Glutamatergic neuron (in vitro differentiated cells): Measurements from ENCODE around the gene GHR. TPM values are rescaled to one million over a fixed set of nuclear protein-coding genes. Genes with fewer than 3 reads are reported as not detected.

Experiments used
- DNase-seq: peaks from one replicate; pipeline ENCODE4 v3.0.0; 2022
- H3K27ac Mint-ChIP-seq: one replicate; pipeline ENCODE4 v1.8.0; 2020; ENCODE audit warnings: mild to moderate bottlenecking, mixed read lengths, inconsistent platforms; ENCODE audit not compliant: unreplicated experiment
- H3K27me3 Mint-ChIP-seq: one replicate; pipeline ENCODE4 v1.8.0; 2020; ENCODE audit warnings: mild to moderate bottlenecking, moderate library complexity, mixed read lengths, inconsistent platforms; ENCODE audit not compliant: unreplicated experiment
- H3K36me3 Mint-ChIP-seq: one replicate; pipeline ENCODE4 v1.8.0; 2020; ENCODE audit warnings: mild to moderate bottlenecking, mixed read lengths, inconsistent platforms; ENCODE audit not compliant: unreplicated experiment
- H3K4me1 Mint-ChIP-seq: one replicate; pipeline ENCODE4 v1.8.0; 2020; ENCODE audit warnings: mild to moderate bottlenecking, low read depth, mixed read lengths, inconsistent platforms; ENCODE audit not compliant: unreplicated experiment
- H3K4me3 Mint-ChIP-seq: one replicate; pipeline ENCODE4 v1.8.0; 2020; ENCODE audit warnings: mild to moderate bottlenecking, mixed read lengths, inconsistent platforms; ENCODE audit not compliant: unreplicated experiment
- H3K9me3 Mint-ChIP-seq: one replicate; pipeline ENCODE4 v1.8.0; 2020; ENCODE audit warnings: mild to moderate bottlenecking, moderate library complexity, mixed read lengths, inconsistent platforms; ENCODE audit not compliant: unreplicated experiment
- total RNA-seq: library from RNA; stranded (reverse); fragmentation: NEBNext Ultra II Directional; extraction: Animal tissue kit (Norgen Biotek cat#: 25700); gene quantifications from one replicate; pipeline ENCODE4 v1.2.1, GENCODE V29; 2021; ENCODE audit not compliant: unreplicated experiment
- TF ChIP-seq, protein P1 (sequence below): fragments of 200-600 bp; sonication (generic); IDR thresholded peaks from one replicate; pipeline ENCODE4 v1.5.0; 2021; ENCODE audit not compliant: partially characterized antibody, unreplicated experiment

GHR gene
- total RNA-seq, 1 donor from 2014 or later: not detected

DNA sequence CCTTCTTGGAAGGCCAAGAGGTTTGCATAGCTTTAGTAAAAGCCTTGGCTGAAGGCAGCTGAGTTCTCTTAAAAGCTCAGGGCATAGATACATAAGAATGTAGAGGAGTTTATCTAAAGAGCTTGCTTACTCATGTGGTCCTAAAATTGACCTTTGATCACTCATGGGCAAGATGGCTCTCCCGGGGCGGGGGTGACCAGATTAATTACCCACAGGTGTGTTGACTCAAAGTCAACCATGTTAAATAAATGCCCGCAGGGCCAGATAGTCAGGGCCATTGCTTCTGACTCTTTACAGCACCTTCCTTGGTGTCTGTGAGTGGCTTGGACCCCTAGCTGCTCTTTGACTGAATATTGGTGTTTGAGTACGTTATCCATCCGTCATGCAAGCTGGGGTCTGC, 33.1 kb upstream of the GHR start:
- Mint-ChIP-seq H3K4me1 (no peaks in the 10 kb centered on the region), H3K9me3 (peaks cover 3% of the 10 kb centered on the region), H3K4me3 (no peak overlapping the region), H3K36me3 (no peaks in the 10 kb centered on the region), H3K27ac (no peak overlapping the region), H3K27me3 (no peaks in the 10 kb centered on the region)
- TF ChIP-seq, protein P1, sequence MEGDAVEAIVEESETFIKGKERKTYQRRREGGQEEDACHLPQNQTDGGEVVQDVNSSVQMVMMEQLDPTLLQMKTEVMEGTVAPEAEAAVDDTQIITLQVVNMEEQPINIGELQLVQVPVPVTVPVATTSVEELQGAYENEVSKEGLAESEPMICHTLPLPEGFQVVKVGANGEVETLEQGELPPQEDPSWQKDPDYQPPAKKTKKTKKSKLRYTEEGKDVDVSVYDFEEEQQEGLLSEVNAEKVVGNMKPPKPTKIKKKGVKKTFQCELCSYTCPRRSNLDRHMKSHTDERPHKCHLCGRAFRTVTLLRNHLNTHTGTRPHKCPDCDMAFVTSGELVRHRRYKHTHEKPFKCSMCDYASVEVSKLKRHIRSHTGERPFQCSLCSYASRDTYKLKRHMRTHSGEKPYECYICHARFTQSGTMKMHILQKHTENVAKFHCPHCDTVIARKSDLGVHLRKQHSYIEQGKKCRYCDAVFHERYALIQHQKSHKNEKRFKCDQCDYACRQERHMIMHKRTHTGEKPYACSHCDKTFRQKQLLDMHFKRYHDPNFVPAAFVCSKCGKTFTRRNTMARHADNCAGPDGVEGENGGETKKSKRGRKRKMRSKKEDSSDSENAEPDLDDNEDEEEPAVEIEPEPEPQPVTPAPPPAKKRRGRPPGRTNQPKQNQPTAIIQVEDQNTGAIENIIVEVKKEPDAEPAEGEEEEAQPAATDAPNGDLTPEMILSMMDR: no peak
- no peak for DNase-seq

GRCh38 chr5:42392917-42393316, 30.3 kb upstream of the GHR start:
- H3K4me1 Mint-ChIP-seq: no peaks in the 10 kb centered on the region
- H3K27me3 Mint-ChIP-seq: no peaks in the 10 kb centered on the region
- no peak overlapping the region for H3K4me3 Mint-ChIP-seq
- DNase-seq: no peak
- TF ChIP-seq, protein P1: no peak
- peaks cover 4% of the 10 kb centered on the region for H3K9me3 Mint-ChIP-seq
- H3K27ac Mint-ChIP-seq: no peak overlapping the region
- no peaks in the 10 kb centered on the region for H3K36me3 Mint-ChIP-seq

GRCh38 chr5:42396111-42396510, 27.1 kb upstream of the GHR start:
- Mint-ChIP-seq H3K4me3 (no peak overlapping the region), H3K36me3 (no peaks in the 10 kb centered on the region), H3K27me3 (no peaks in the 10 kb centered on the region), H3K27ac (no peak overlapping the region), H3K9me3 (peaks cover 3% of the 10 kb centered on the region), H3K4me1 (no peaks in the 10 kb centered on the region)
- no peak for DNase-seq
- TF ChIP-seq, protein P1: no peak

GRCh38 chr5:42397267-42397666, 26.0 kb upstream of the GHR start:
- H3K27ac Mint-ChIP-seq: no peak overlapping the region

GRCh38 chr5:42399702-42400101, 23.5 kb upstream of the GHR start:
- Mint-ChIP-seq H3K4me3 (no peak overlapping the region), H3K27ac (no peak overlapping the region), H3K27me3 (no peaks in the 10 kb centered on the region), H3K9me3 (peaks cover 1% of the 10 kb centered on the region), H3K36me3 (no peaks in the 10 kb centered on the region), H3K4me1 (no peaks in the 10 kb centered on the region)
- TF ChIP-seq, protein P1: no peak
- no peak for DNase-seq

More at GRCh38 chr5:42397267-42397666, 26.0 kb upstream of the GHR start:
- Mint-ChIP-seq H3K27me3 (no peaks in the 10 kb centered on the region), H3K4me3 (no peak overlapping the region), H3K36me3 (no peaks in the 10 kb centered on the region), H3K4me1 (no peaks in the 10 kb centered on the region), H3K9me3 (peaks cover 3% of the 10 kb centered on the region)
- TF ChIP-seq, protein P1: no peak
- no peak for DNase-seq
